Measurements from ENCODE around the gene PTPRZ1. TPM values are rescaled to one million over a fixed set of nuclear protein-coding genes. Genes with fewer than 3 reads are reported as not detected.

The PTPRZ1 gene
- total RNA-seq, 2 donors from 2014 or later: 0.12 to 1.1 TPM

GRCh38 chr7:121885166-121885920, 12.4 kb downstream of the PTPRZ1 start:
- intact Hi-C loops (cut with DNase I, micrococcal nuclease): no loop called here
- no peak for ATAC-seq
- DNase-seq: no peak

GRCh38 chr7:121887634-121888033, 14.7 kb downstream of the PTPRZ1 start:
- ATAC-seq (no peak), DNase-seq (no peak)
- intact Hi-C loops (cut with DNase I, micrococcal nuclease): no loop called here

- no peak for DNase-seq
- no peak for ATAC-seq
- intact Hi-C loops (cut with DNase I, micrococcal nuclease): no loop called here
Measured at GRCh38 chr7:121890833-121891232, 17.9 kb downstream of the PTPRZ1 start.

- intact Hi-C loops (cut with DNase I, micrococcal nuclease): no loop called here
- ATAC-seq: no peak
Measured at GRCh38 chr7:121891731-121892130, 18.8 kb downstream of the PTPRZ1 start.

GRCh38 chr7:121901026-121901425, 28.1 kb downstream of the PTPRZ1 start:
- intact Hi-C loops (cut with DNase I, micrococcal nuclease): no loop called here
- no peak for ATAC-seq
- no peak for DNase-seq

More at GRCh38 chr7:121891731-121892130, 18.8 kb downstream of the PTPRZ1 start:
- no peak for DNase-seq

- ATAC-seq (no peak), DNase-seq (no peak)
- intact Hi-C loops (cut with DNase I, micrococcal nuclease): no loop called here
Measured at GRCh38 chr7:121904120-121904519, 31.2 kb downstream of the PTPRZ1 start.

GRCh38 chr7:121908042-121908441, 35.1 kb downstream of the PTPRZ1 start:
- DNase-seq: no peak
- intact Hi-C loops (cut with DNase I, micrococcal nuclease): no loop called here
- no peak for ATAC-seq

- intact Hi-C loops (cut with DNase I, micrococcal nuclease): no loop called here
- no peak for ATAC-seq
- DNase-seq: no peak
Measured at GRCh38 chr7:121909716-121910345, 36.9 kb downstream of the PTPRZ1 start.

GRCh38 chr7:121913947-121914675, 41.1 kb downstream of the PTPRZ1 start:
- DNase-seq (no peak), ATAC-seq (no peak)
- intact Hi-C loops (cut with DNase I, micrococcal nuclease): no loop called here

- no peak for ATAC-seq
- DNase-seq: no peak
Measured at GRCh38 chr7:121914676-121915279, 41.8 kb downstream of the PTPRZ1 start.

GRCh38 chr7:121916211-121916610, 43.2 kb downstream of the PTPRZ1 start:
- ATAC-seq: no peak

More at GRCh38 chr7:121914676-121915279, 41.8 kb downstream of the PTPRZ1 start:
- intact Hi-C loops (cut with DNase I, micrococcal nuclease): no loop called here

GRCh38 chr7:121919986-121920385, 47.0 kb downstream of the PTPRZ1 start:
- DNase-seq: no peak
- intact Hi-C loops (cut with DNase I, micrococcal nuclease): no loop called here
- ATAC-seq: no peak

More at GRCh38 chr7:121916211-121916610, 43.2 kb downstream of the PTPRZ1 start:
- intact Hi-C loops (cut with DNase I, micrococcal nuclease): no loop called here
- no peak for DNase-seq

- ATAC-seq (no peak), DNase-seq (no peak)
- intact Hi-C loops (cut with DNase I, micrococcal nuclease): no loop called here
Measured at GRCh38 chr7:121924269-121925186, 51.6 kb downstream of the PTPRZ1 start.

GRCh38 chr7:121931149-121931902, 58.4 kb downstream of the PTPRZ1 start:
- intact Hi-C loops (cut with DNase I, micrococcal nuclease): no loop called here
- DNase-seq (no peak), ATAC-seq (no peak)

- ATAC-seq: no peak
- no peak for DNase-seq
- intact Hi-C loops (cut with DNase I, micrococcal nuclease): no loop called here
Measured at GRCh38 chr7:121932768-121933167, 59.8 kb downstream of the PTPRZ1 start.

- intact Hi-C loops (cut with DNase I, micrococcal nuclease): no loop called here
- no peak for ATAC-seq
- no peak for DNase-seq
Measured at GRCh38 chr7:121936951-121937623, 64.1 kb downstream of the PTPRZ1 start.

- ATAC-seq (no peak), DNase-seq (no peak)
- intact Hi-C loops (cut with DNase I, micrococcal nuclease): no loop called here
Measured at GRCh38 chr7:121938429-121938996, 65.6 kb downstream of the PTPRZ1 start.

Data from left colon (tissue), 2 donors.